Activated T-cell treated with anti-CD3 and anti-CD28 coated beads, Interleukin-2, amount 50 U/mL, for 24 hours (primary cell): ENCODE data around the gene NTM.
A peak's percentile ranks its signal among the peaks of the same experiment; 100 is the strongest.

Source experiments
- DNase-seq: peaks from one replicate; pipeline ENCODE4 v3.0.0-alpha.2; 2020
- H3K27ac Mint-ChIP-seq: 2 replicates; pipeline ENCODE4 v1.8.0; 2020; ENCODE audit warnings: mild to moderate bottlenecking, mixed read lengths
- H3K27me3 Mint-ChIP-seq: 2 replicates; pipeline ENCODE4 v1.8.0; 2020; ENCODE audit warnings: mixed read lengths
- H3K36me3 Mint-ChIP-seq: 2 replicates; pipeline ENCODE4 v1.8.0; 2020; ENCODE audit warnings: low read depth, mixed read lengths
- H3K4me1 Mint-ChIP-seq: 2 replicates; pipeline ENCODE4 v1.8.0; 2020; ENCODE audit warnings: low read depth, mixed read lengths
- H3K4me3 Mint-ChIP-seq: 2 replicates; pipeline ENCODE4 v1.8.0; 2020; ENCODE audit warnings: mild to moderate bottlenecking, moderate library complexity, mixed read lengths
- H3K9me3 Mint-ChIP-seq: 2 replicates; pipeline ENCODE4 v1.8.0; 2020; ENCODE audit warnings: mixed read lengths

The NTM gene

DNA sequence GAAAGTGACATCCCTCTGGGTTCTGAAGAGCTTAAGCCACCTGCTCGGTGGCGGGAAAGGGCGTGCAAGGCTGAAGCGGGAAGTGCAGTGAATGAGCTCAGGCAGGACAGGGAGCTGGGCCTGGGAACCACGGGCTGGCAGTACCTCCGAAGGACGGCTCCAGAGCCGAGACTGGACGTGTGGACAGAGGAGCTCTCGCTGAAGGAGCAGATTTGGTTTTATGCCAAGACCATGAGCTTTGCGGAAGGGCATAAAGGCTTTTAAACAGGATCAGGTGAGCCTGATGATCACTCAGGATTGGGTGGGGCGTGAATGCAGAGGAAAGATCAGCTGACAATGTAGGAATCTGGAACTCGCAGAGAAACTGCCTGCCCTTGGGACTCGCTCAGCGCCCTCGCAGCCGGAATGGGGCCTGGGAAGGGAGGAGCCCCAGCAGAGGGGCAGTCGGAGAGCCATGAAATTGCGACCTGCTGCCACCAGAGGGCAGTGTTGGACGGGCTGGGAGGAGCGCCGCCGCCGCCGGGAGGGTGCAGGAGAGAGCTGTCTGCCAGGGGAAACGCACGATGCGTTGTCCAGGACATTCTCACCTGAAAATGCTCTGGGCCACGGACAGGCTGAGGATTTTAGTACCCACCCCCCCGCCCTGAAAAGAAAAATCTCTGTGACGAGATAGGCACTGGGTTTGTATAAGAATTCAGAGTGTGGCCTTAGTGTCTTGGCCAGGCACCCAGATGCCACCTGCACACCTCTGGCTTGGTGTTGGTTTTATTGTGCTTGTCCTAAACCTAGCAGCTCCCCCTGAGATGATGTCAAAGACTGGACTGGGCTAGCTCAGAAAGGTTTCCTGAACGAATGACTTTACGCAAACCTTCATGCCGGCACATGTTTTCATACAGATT, 324.4 kb downstream of the NTM start:
- Mint-ChIP-seq H3K4me3 (no peak overlapping the region), H3K9me3 (no peaks in the 10 kb centered on the region), H3K27me3 (peaks cover 44% of the 10 kb centered on the region), H3K27ac (no peak overlapping the region), H3K36me3 (no peaks in the 10 kb centered on the region), H3K4me1 (peaks cover 3% of the 10 kb centered on the region)
- peak; percentile 68 for DNase-seq

- Mint-ChIP-seq H3K9me3 (no peaks in the 10 kb centered on the region), H3K27ac (no peak overlapping the region), H3K4me3 (no peak overlapping the region), H3K4me1 (peaks cover 3% of the 10 kb centered on the region), H3K27me3 (peaks cover 34% of the 10 kb centered on the region), H3K36me3 (no peaks in the 10 kb centered on the region)
- DNase-seq = no peak
Observed at GRCh38 chr11:131695889-131696429, 325.5 kb downstream of the NTM start.

DNA sequence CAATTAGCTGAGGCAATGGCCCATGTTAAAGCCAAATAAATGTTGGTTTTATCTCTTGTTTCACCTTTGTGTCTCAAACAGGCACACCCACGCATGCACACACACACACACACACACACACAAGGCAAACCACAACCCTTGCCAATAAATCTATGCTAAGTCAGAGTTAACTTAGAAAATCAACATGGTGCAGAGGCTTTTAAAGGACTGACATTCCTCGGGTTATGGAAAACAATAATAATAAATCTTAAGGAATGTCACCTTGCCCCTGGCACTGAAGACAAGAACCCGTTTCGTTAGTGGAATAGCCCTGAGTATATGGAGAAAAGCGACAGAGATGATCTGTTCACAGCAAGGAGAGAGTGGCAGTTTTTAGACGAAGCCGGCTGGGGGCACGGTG, 326.3 kb downstream of the NTM start:
- H3K9me3 Mint-ChIP-seq = no peaks in the 10 kb centered on the region
- no peak overlapping the region for H3K27ac Mint-ChIP-seq
- peaks cover 34% of the 10 kb centered on the region for H3K27me3 Mint-ChIP-seq
- DNase-seq = no peak
- H3K36me3 Mint-ChIP-seq = no peaks in the 10 kb centered on the region
- H3K4me1 Mint-ChIP-seq = peaks cover 3% of the 10 kb centered on the region
- no peak overlapping the region for H3K4me3 Mint-ChIP-seq

- no peak overlapping the region for H3K4me3 Mint-ChIP-seq
- peaks cover 18% of the 10 kb centered on the region for H3K9me3 Mint-ChIP-seq
- peaks cover 3% of the 10 kb centered on the region for H3K27me3 Mint-ChIP-seq
Observed at GRCh38 chr11:131703311-131703710, 332.9 kb downstream of the NTM start.

GRCh38 chr11:131704682-131705081, 334.3 kb downstream of the NTM start:
- Mint-ChIP-seq H3K27ac (no peak overlapping the region), H3K36me3 (no peaks in the 10 kb centered on the region), H3K4me3 (no peak overlapping the region), H3K9me3 (peaks cover 20% of the 10 kb centered on the region), H3K4me1 (no peaks in the 10 kb centered on the region), H3K27me3 (no peaks in the 10 kb centered on the region)
- DNase-seq = no peak

More at GRCh38 chr11:131703311-131703710, 332.9 kb downstream of the NTM start:
- Mint-ChIP-seq H3K36me3 (no peaks in the 10 kb centered on the region), H3K4me1 (no peaks in the 10 kb centered on the region), H3K27ac (no peak overlapping the region)
- no peak for DNase-seq

DNA sequence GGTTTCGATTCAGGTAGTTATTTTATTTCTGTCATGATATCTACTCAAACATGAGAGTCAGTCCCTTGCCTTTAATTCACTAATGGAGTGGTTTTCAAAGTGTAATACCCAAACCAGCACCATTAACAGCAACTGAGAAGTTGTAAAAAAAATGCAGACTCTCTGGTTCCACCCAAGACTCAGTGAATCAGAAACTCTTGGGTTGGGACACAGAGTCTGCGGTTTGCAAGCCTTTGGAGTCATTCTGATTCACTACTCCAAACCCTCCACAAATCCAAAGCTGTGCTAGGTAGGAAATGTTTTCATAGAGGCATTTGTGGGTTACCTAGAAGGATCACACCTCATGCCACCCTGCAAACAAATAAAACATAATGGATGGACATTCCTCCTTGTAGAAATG, 340.1 kb downstream of the NTM start:
- H3K27me3 Mint-ChIP-seq = no peaks in the 10 kb centered on the region
- DNase-seq = no peak
- H3K36me3 Mint-ChIP-seq = no peaks in the 10 kb centered on the region
- H3K27ac Mint-ChIP-seq = no peak overlapping the region
- no peak overlapping the region for H3K4me3 Mint-ChIP-seq
- H3K4me1 Mint-ChIP-seq = no peaks in the 10 kb centered on the region
- H3K9me3 Mint-ChIP-seq = peaks cover 9% of the 10 kb centered on the region

- Mint-ChIP-seq H3K27me3 (no peaks in the 10 kb centered on the region), H3K27ac (no peak overlapping the region), H3K36me3 (no peaks in the 10 kb centered on the region), H3K4me3 (no peak overlapping the region), H3K9me3 (peaks cover 7% of the 10 kb centered on the region), H3K4me1 (no peaks in the 10 kb centered on the region)
- DNase-seq = no peak
Observed at GRCh38 chr11:131712897-131713296, 342.5 kb downstream of the NTM start.

DNA sequence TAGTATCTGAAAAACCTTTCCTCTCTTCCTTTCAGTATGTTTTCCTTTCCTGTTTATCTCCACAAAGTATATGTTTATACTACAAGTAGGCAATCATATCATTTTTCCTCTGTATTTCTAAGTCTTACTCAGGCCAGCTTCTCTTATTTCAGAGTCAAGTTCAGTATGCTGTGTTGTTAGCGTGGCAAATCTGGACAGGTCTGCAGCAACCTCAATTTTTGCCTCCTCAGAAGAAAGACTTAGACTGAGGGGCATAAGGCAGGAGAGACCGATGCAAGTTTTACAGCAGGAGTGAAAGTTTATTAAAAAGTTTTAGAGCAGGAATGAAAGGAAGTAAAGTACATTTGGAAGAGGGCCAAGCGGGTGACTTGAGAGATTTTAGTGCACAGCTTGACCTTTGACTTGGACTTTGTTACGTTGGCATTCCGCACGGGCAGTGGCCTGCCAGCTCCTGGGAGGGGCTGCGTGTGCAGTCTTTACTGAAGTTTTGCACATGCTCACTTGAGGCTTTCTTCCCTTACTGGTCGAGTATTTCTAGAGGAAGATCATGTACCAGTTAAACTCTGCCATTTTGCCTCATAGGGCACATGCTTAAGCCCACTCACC, 343.2 kb downstream of the NTM start:
- H3K4me3 Mint-ChIP-seq = no peak overlapping the region
- H3K27ac Mint-ChIP-seq = no peak overlapping the region
- no peak for DNase-seq
- H3K27me3 Mint-ChIP-seq = no peaks in the 10 kb centered on the region
- H3K36me3 Mint-ChIP-seq = no peaks in the 10 kb centered on the region
- H3K9me3 Mint-ChIP-seq = peaks cover 7% of the 10 kb centered on the region
- H3K4me1 Mint-ChIP-seq = no peaks in the 10 kb centered on the region

- Mint-ChIP-seq H3K27me3 (no peaks in the 10 kb centered on the region), H3K36me3 (no peaks in the 10 kb centered on the region), H3K4me1 (no peaks in the 10 kb centered on the region), H3K27ac (no peak overlapping the region), H3K4me3 (no peak overlapping the region), H3K9me3 (peaks cover 5% of the 10 kb centered on the region)
- no peak for DNase-seq
Observed at GRCh38 chr11:131717616-131718015, 347.2 kb downstream of the NTM start.

DNA sequence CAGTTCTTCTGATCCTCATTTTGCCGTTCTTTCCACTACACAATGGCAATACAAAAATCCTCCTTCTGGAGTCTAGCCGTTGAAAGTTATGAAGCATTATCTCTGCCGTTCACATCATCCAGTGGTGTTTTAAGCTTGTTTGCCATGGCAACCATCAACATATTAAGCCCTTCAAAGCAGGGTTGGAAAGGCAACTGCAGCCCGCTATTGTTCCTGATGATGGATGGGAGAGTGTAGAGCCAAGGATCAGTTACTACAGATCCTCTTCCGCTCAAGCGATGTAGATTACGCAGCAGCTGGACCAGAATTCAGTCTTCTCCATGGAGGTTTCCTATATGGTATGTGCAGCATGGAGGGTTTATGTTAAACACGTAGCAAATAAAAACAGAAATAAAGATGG, 352.7 kb downstream of the NTM start:
- Mint-ChIP-seq H3K27me3 (no peaks in the 10 kb centered on the region), H3K9me3 (no peaks in the 10 kb centered on the region), H3K36me3 (no peaks in the 10 kb centered on the region), H3K4me3 (no peak overlapping the region), H3K27ac (no peak overlapping the region), H3K4me1 (no peaks in the 10 kb centered on the region)
- no peak for DNase-seq

- Mint-ChIP-seq H3K27ac (no peak overlapping the region), H3K4me1 (no peaks in the 10 kb centered on the region), H3K9me3 (no peaks in the 10 kb centered on the region), H3K4me3 (no peak overlapping the region), H3K36me3 (no peaks in the 10 kb centered on the region), H3K27me3 (no peaks in the 10 kb centered on the region)
- DNase-seq = no peak
Observed at GRCh38 chr11:131724436-131724975, 354.1 kb downstream of the NTM start.

- no peaks in the 10 kb centered on the region for H3K9me3 Mint-ChIP-seq
Observed at GRCh38 chr11:131734871-131735270, 364.5 kb downstream of the NTM start.

DNA sequence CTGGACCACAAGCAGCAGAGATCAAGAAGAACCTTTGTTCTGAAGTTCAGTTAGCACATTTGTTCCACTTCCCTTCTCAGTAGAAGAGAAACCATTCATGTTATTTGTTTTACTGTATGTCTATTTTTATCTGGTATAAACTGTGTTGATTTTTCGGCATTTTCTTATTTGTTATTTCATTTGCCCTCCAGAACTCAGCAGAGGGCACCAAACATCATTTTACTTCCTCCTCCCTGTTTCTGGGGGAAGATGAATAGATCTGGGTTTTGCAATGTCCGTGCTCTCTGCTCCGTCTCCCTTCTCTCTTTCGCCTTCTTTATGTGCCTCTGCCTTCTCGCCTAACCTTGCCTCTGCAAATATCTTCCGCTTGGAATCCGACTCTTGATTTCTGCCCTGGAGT, 366.9 kb downstream of the NTM start:
- H3K27me3 Mint-ChIP-seq = no peaks in the 10 kb centered on the region
- no peak overlapping the region for H3K4me3 Mint-ChIP-seq
- no peak for DNase-seq
- H3K4me1 Mint-ChIP-seq = no peaks in the 10 kb centered on the region
- H3K9me3 Mint-ChIP-seq = no peaks in the 10 kb centered on the region
- H3K27ac Mint-ChIP-seq = no peak overlapping the region
- H3K36me3 Mint-ChIP-seq = no peaks in the 10 kb centered on the region

More at GRCh38 chr11:131734871-131735270, 364.5 kb downstream of the NTM start:
- no peaks in the 10 kb centered on the region for H3K4me1 Mint-ChIP-seq
- no peak overlapping the region for H3K4me3 Mint-ChIP-seq
- no peak for DNase-seq
- H3K27me3 Mint-ChIP-seq = no peaks in the 10 kb centered on the region
- H3K27ac Mint-ChIP-seq = no peak overlapping the region
- no peaks in the 10 kb centered on the region for H3K36me3 Mint-ChIP-seq

DNA sequence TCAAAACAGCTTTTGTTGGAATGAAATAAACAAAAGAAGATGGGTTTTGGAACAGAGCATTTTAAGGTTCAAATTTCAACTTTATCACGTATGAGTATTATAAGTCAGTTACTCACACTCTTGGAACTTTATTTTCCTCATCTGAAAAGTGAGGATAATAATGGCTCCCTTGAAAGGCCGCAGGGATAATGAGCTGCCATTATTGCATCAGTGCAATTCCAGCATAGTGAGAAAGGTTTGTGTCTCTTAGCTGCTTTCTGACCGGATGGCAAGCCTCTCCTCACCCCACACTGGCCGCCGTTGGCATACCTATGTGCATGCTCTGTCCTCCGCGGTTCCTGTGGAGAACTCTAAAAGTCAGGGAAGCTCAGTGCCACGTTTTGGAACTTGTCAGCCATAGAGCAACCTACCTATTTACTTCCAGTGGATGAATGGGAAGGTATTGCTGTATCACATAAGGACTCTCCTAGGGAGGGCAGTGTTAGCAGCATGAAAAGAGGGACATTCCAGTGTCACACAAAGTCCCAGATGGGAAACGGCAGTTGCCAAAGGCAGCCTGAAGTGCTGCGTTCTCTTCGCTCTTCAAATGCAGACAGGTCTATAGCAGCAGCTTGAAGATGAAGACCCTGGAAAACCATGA, 368.9 kb downstream of the NTM start:
- no peaks in the 10 kb centered on the region for H3K27me3 Mint-ChIP-seq
- no peaks in the 10 kb centered on the region for H3K9me3 Mint-ChIP-seq
- DNase-seq = no peak
- H3K27ac Mint-ChIP-seq = no peak overlapping the region
- H3K4me1 Mint-ChIP-seq = no peaks in the 10 kb centered on the region
- H3K36me3 Mint-ChIP-seq = no peaks in the 10 kb centered on the region
- H3K4me3 Mint-ChIP-seq = no peak overlapping the region
